ENCODE data around the gene PHKA2.

- TF ChIP-seq ZNF274 (IDR thresholded peaks at IDR 0.05; ENCODE audit: low read depth, low read length) (no peak), YY1 (IDR thresholded peaks at IDR 0.05; ENCODE audit: insufficient read depth, insufficient read length) (no peak)
Observed at GRCh38 chrX:18970465-18970864, 13.4 kb downstream of the PHKA2 start.
